Panc1 (cell line): Measurements from ENCODE around the gene ZNF431.

Source experiments
- CTCF ChIP-seq: fragments of 450-650 bp; IDR thresholded peaks from 2 replicates; pipeline ENCODE4 v1.5.1; 2017; ENCODE audit warnings: mild to moderate bottlenecking
- POLR2AphosphoS5 ChIP-seq: IDR thresholded peaks from 2 replicates; pipeline ENCODE4 v1.6.1; 2012; ENCODE audit warnings: mild to moderate bottlenecking, low read depth, low read length, moderate library complexity
- REST ChIP-seq, 2 experiments: IDR thresholded peaks; 2 replicates each; pipeline ENCODE4 v1.6.1; 2011 to 2012; ENCODE audit warnings: low read depth in 2 of 2, control low read depth in 1 of 2, low read length in 1 of 2, mild to moderate bottlenecking in 1 of 2, moderate library complexity in 1 of 2; ENCODE audit not compliant: insufficient read depth in 1 of 2
- SIN3A ChIP-seq: IDR thresholded peaks from 2 replicates; pipeline ENCODE4 v1.6.1; 2012; ENCODE audit warnings: low read depth, mild to moderate bottlenecking, low read length, moderate library complexity, borderline replicate concordance; ENCODE audit not compliant: insufficient read depth

GRCh38 chr19:21233691-21234090 is 91.9 kb downstream of the ZNF431 start:
- TF ChIP-seq POLR2AphosphoS5 (no peak), CTCF (no peak), SIN3A (no peak), REST (IDR thresholded peaks at IDR 0.05; ENCODE audit: insufficient read depth in 1 of 2, low read depth in 2 of 2, low read length in 1 of 2) (no peak)
